Stimulated activated CD4-positive, alpha-beta T cell treated with anti-CD3 and anti-CD28 coated beads, Interleukin-1b, Interleukin-23, amount 100 ng/mL, for 48 hours (primary cell): ENCODE results near the gene HYAL3.
"Not testable (repeated sequence)": the region's sequence is repeated elsewhere in the genome, so short reads cannot be mapped to it uniquely, and the experiment has no call there.

Experiments
- DNase-seq: peaks from one replicate; pipeline ENCODE4 v3.0.0-alpha.2; 2020

Gene HYAL3

GRCh38 chr3:50288387-50289007, 10.7 kb downstream of the HYAL3 start:
- DNase-seq, result no peak

- no peak for DNase-seq
Observed at GRCh38 chr3:50287262-50287661, 11.9 kb downstream of the HYAL3 start.

GRCh38 chr3:50286322-50287227, 12.6 kb downstream of the HYAL3 start:
- no peak for DNase-seq

- DNase-seq, result not testable (repeated sequence)
Observed at GRCh38 chr3:50284121-50284520, 15.1 kb downstream of the HYAL3 start.

- DNase-seq, result no peak
Observed at GRCh38 chr3:50279255-50280016, 19.8 kb downstream of the HYAL3 start.

GRCh38 chr3:50278880-50279224, 20.4 kb downstream of the HYAL3 start, which contains the start of gene LSMEM2:
TSS of gene LSMEM2 (plus strand) at chr3:50279087. CDS start at chr3:50279114, 27 bp downstream.
- no peak for DNase-seq

- DNase-seq, result no peak
Observed at GRCh38 chr3:50278123-50278879, 20.9 kb downstream of the HYAL3 start.

GRCh38 chr3:50276762-50277101, 22.5 kb downstream of the HYAL3 start:
- DNase-seq, result no peak

GRCh38 chr3:50275996-50276761, 23.0 kb downstream of the HYAL3 start:
- DNase-seq, result peak; percentile 48

GRCh38 chr3:50275141-50275995, 23.8 kb downstream of the HYAL3 start:
- DNase-seq, result no peak

- peak; percentile 81 for DNase-seq
Observed at GRCh38 chr3:50274371-50275104, 24.7 kb downstream of the HYAL3 start.

GRCh38 chr3:50273689-50274065, 25.5 kb downstream of the HYAL3 start:
- DNase-seq, result no peak

- peak; percentile 89 for DNase-seq
Observed at GRCh38 chr3:50272911-50273688, 26.1 kb downstream of the HYAL3 start.

GRCh38 chr3:50272538-50272910, 26.7 kb downstream of the HYAL3 start:
- not testable (repeated sequence) for DNase-seq

- no peak for DNase-seq
Observed at GRCh38 chr3:50271314-50271936, 27.8 kb downstream of the HYAL3 start.

- no peak for DNase-seq
Observed at GRCh38 chr3:50270422-50271224, 28.6 kb downstream of the HYAL3 start.

GRCh38 chr3:50269977-50270413, 29.2 kb downstream of the HYAL3 start:
- no peak for DNase-seq

GRCh38 chr3:50269460-50269859, 29.7 kb downstream of the HYAL3 start:
- no peak for DNase-seq
